IPS DF 4.7 (cell line): ENCODE results near the gene GSTM2.

Experiments used
- DNase-seq: peaks from one replicate; pipeline ENCODE4 v3.0.0-alpha.2; 2013; ENCODE audit warnings: low spot score; ENCODE audit errors: extremely low read depth

Gene GSTM2

DNA sequence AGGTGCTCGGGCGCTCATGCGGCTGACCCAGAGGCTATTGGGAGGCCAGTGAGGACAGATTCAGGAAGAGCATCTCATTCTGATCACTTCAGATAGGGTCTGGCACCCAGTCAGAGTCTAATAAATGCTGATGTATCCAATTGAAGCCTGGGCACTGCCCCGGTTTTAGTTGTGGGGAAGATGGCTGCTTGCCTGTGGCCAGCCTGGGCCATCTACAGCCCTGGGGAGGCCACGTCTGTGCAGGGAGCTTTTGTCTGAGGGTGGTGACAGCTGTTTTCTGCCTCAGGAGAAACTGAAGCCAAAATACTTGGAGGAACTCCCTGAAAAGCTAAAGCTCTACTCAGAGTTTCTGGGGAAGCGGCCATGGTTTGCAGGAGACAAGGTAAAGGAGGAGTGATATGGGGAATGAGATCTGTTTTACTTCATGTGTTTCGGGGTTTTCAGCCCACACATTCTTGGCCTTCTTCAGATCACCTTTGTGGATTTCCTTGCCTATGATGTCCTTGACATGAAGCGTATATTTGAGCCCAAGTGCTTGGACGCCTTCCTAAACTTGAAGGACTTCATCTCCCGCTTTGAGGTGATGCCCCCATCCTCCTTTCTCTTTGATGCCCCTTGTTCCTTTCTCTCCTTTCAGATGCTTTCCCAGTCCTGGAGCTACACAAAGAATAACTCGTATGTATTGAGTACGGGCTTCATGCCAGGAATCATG lies 47.0 kb downstream of the GSTM2 start:
- no peak for DNase-seq

- DNase-seq = no peak
Observed at GRCh38 chr1:109716121-109716520, 48.3 kb downstream of the GSTM2 start.

DNA sequence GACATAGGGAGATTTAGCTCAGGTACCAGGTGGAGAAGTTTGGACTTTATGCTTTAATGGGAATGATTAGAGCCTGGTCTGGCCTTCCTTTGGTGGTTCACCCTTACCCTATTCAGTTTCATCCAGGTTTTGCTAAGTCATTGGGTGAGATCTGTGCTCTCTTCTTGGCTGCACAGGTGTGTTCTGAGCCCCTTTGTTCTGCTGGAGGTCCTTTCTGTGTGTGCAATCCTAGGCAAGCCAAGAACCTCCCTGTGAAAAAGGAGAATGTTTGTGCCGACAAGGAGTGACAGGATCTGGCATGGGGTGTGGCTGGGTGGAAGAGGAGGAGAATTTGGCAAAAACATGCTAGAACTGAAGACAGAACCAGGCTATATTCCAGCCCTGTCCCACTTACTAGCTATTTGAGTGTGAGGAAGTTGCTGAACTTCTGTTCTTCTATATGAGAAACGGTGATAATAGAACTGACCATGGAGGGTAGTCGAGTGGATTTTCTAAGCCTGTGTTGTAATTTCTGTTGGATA lies 48.8 kb downstream of the GSTM2 start:
- DNase-seq = no peak

DNA sequence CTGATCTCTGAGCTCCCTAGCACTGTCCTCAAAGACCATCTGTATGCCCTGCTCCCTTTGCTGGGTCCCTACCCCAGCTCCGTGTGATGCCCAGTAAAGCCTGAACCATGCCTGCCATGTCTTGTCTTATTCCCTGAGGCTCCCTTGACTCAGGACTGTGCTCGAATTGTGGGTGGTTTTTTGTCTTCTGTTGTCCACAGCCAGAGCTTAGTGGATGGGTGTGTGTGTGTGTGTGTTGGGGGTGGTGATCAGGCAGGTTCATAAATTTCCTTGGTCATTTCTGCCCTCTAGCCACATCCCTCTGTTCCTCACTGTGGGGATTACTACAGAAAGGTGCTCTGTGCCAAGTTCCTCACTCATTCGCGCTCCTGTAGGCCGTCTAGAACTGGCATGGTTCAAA lies 49.9 kb downstream of the GSTM2 start:
- DNase-seq = no peak

GRCh38 chr1:109718495-109718894 lies 50.6 kb downstream of the GSTM2 start:
- DNase-seq = no peak

- DNase-seq = no peak
Observed at GRCh38 chr1:109719337-109719837, 51.5 kb downstream of the GSTM2 start.

GRCh38 chr1:109721042-109721441 lies 53.2 kb downstream of the GSTM2 start:
- DNase-seq = no peak

GRCh38 chr1:109721971-109722370 lies 54.1 kb downstream of the GSTM2 start:
- no peak for DNase-seq

DNA sequence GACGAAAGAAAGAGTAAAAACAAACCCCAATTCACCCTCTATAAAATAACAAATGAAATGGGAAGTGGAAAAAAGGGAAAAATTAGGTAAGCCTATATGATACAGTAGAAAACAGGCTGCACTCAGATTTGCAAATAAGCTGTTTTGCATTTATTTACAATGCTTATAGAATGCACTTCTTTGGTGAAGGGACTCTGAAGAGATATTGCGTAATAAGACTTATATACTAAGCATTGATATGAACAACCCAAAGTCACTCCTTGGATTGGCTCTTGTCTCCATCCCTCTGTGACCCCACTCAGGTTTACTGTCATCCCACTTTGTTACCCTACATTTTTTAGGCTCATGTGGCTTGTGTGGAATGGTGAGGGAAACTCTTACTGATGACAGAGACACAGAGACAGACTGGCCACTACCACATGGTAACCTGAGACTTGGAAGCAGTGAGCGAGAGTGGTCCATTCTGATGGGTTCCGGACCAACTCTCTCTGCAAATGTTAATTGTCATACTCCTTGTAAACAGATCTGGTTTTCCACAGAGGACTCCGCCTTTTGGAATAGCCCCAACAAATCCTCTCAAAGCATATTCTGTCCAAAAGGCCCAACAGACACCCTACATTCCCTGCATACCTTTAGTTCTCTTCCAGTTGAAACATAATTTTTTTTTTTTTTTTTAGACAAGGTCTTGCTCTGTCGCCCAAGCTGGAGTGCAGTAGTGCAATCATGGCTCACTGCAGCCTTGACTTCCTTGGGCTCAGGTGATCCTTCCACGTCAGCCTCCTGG lies 55.2 kb downstream of the GSTM2 start:
- no peak for DNase-seq
